ENCODE data around the gene HOOK2.
A peak's percentile ranks its signal among the peaks of the same experiment; 100 is the strongest.
"Not testable (repeated sequence)": the region's sequence is repeated elsewhere in the genome, so short reads cannot be mapped to it uniquely, and the experiment has no call there.

The HOOK2 gene

DNA sequence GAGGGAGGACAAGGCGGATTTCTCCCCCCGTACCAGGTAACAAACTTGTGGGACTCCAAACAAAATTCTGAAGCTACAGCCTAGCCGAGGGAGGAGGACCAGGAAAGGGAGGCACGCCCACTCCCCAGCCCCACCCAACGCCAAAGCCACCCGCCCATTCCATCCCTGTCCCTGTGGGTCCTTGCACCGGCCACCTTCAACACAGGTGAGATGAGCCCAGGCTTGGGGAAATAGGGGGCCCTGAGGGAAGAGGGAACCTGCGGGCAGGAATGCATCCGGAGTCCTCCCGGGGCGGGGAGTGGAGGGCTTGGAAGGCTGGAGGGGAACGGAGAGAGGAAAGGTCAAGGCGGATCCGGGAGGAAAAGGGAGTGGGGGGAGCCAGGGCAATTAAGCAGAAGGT is 23.7 kb downstream of the HOOK2 start, which contains the start of gene BEST2:
Gene BEST2 (plus strand): TSS at position 157 of the 400 bp plus-strand sequence. CDS start 802 bp downstream, outside the sequence.
- no peak for DNase-seq

DNA sequence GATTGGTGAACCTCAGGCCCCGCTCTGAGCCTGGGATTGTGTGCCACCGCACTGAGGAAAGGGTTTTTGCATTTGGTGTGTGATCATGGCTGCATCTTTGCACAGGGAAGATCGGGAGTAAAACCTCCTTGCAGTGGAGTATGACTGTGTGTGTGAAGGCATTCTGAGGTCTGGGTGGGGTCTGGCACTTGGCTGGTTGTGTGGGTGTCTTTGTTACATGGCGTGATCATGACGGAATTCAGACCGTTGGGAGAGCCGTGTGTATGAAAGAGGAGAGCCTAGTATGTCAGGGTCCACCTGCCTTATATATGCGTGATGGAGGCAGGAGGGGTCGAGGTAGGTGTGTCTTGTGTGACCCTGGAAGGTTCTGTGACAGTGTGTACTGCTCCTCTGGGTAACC is 24.5 kb downstream of the HOOK2 start:
- DNase-seq: no peak

DNA sequence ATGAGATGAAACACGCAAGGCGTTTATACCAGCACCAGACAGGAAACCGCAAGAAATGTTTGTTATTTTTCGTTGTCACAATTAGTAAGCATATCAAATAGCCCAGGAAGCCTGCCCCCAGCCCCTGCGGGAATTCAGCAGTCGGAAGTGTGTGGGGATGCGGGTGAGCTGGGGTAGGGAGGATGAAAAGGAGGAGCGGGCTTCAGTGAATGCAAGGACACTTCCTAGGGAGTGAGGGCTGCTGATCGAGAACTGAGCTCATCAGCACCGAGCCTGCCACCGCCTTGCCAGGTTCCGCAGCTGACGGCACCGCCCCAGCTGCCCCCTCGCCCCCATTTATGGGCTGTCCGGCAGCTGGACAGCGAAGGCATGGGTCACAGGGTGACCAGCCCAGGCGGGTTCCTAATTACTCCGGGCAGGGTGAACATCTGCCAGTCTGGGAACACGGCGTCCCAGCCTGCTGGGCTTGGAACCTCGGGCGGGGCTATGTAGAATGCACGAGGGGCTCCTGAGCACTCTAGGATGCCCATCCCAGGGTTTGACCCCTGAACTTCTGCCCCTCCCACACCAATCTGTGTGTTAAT is 25.3 kb downstream of the HOOK2 start:
- no peak for DNase-seq

DNA sequence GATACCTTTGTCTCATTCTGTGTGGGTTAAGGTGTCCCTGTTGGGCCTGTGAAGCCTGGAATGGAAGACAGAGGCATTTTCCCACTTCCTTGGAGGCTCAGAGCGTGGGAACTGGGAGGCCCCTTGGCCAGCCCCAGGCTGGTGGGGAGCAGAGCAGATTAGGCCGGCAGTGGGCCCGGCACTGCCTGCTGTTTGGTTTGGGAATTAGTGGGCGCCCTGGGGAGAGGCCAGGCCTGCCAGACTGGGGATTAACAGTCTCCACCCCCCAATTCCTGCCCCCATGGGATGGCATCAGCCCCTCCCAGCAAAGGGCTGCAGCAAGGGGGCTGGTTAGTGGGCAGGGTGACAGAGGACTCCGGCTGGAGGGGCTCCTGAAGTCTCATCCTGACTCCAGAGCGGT is 26.9 kb downstream of the HOOK2 start:
- no peak for DNase-seq

DNA sequence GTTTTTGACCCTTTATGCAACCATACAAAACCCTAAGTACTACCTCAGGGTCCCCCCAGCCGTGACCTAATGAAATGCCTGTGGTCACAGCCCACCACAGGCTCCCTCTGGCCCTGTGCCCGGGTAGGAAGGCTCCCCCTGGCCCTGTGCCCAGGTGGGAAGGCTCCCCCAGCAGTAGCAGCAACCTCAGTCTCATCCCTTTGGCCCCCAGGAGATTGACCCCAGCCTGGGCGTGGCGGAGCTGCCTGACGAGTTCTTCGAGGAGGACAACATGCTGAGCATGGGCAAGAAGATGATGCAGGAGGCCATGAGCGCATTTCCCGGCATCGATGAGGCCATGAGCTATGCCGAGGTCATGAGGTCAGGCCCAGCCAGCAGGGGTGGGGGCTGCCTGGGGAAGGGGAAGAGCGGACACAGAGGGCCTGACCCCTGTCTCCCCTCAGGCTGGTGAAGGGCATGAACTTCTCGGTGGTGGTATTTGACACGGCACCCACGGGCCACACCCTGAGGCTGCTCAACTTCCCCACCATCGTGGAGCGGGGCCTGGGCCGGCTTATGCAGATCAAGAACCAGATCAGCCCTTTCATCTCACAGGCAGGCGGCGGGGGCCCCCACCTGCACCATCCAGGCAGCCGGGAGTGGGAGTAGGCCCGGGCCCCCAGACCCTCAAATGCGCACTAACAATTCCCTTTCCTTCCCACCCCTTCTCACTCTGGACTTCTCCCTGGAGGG is 30.0 kb downstream of the HOOK2 start:
- no peak for DNase-seq

DNA sequence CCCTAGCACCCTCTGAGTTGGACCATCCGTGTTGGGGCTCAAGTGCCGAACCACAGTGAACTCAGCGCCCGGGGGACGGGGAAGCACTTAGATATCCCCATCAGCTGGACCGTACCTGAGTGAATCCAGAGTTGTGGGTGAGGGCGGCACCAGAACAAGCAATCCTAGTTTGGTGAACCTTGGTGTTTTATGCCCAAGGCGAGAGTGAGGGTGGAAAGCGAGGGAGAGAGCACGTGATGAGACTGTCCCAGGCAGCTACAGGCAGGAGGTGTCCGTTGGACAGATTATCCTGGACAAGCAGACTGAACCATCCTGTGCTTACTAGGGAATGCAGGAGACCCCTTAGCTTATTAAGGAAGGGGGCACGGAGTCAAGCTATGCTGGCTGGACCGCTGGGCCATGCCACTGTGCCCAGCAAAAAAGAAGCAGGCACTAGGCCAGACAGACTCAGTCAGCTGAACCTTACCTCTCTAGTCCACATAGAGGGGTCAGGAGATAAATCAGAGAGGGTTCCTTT is 37.5 kb downstream of the HOOK2 start:
- no peak for DNase-seq

DNA sequence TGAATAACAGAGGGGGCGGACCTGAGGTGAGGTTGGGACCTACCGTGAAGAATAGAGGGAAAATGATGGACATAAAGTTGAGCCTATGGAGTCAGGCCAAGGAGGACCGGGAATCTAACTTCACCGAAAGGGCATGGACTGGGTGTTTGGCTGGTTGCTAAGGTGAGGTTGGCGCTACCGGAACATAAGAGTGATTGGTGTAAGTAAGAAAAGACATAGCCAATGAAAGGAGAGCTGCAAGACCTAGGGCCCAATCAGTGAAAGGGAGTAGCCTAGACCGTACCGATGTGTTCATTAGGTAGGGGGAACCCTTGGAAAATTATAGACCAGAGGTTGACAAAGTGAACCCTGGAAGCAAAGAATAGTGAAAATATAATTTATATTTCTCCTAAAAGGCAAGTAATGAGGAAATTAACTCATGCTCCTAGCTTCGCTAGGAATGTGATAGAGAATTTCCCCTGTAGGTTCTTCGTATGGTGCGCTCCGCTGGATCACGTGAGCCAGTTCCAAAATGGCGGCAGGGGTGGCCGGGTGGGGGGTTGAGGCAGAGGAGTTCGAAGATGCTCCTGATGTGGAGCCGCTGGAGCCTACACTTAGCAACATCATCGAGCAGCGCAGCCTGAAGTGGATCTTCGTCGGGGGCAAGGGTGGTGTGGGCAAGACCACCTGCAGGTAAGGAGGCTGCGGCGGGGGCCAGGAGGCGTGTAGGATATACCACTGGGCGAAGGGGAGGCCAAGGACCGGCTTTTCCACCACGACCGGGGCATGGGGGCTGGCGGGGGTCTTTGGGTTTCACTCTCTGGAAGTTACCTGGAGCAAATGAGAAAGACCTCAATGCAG is 38.1 kb downstream of the HOOK2 start, which contains the start of gene GET3:
Gene GET3 (plus strand): TSS at position 503 of the 840 bp plus-strand sequence. CDS start 9 bp downstream, at position 512.
- peak; percentile 90 for DNase-seq

DNA sequence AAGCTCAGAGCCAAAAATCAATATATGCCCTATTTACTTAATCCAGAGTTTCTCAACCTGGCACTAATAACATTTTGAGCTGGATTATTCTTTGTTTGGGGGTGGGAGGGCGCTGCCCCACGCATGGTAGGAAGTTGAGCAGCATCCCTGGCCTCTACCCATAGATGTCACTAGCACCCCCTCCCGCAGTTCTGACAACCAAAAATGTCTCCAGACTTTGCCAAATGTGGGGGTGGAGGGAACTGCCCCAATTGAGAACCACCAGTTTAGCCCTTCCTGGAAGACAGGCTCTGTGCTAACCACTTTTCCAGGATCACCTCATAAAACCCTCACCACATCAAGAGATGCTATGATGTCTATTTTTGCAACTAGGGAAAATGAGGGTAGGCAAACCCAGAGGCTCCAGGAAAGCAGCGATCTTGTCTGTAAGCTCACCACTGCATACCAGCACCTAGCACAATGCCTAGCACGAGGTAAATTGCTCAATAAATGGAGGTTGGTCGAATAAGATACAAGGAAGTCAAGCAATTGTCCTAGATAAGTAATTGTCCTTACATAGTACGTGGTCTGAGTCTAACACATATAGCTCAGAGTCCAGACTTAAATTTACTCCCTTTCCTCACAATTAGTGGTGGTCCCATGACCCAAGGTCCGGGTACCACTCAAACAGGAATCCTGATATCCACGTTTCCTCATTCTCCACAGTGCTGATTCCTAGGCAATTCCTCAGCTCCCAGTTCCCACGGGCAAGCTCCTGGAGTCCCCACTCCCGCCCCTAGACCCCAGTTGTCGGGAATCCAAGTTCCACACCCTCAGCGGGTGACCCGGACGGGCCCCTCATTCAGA is 41.8 kb downstream of the HOOK2 start:
- no peak for DNase-seq

DNA sequence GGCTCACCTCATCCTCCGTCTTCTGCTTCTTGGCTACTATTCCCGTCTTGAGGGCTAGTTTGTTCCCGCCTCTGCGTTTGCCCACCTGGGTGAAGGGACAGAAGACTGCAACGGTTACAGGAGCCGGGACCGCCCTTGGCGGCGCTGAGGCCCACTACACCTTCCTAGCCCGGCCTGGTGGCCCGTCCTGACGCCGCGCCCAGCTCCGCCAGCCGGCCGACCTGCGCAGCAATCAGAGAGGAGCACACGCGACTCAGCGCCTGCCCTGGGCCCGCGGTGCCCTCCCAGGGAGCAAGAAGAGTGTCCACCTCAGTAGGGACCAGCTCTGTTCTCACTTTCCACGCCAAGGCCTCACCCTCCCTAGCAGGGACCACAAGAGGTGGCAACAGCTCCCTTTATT is 44.0 kb downstream of the HOOK2 start:
- no peak for DNase-seq

DNA sequence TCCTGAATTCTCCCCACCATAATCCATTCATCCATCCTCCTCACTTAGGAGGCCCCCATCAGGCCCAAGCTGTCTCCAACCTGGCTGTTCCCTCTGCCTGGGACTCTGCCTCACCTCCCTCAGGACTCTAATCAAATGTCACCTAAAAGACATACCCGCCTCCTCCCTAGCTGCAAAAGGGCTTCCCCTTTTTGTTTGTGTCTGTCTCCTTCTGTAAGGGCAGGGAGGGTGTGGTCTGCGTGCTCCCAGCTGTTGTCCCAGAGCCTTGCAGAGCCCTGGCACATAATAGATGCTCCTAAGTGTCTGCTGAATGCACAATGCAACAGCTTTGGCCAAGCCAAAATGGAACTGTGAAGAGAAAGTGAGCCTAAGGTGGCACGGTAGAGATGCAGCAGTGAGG is 45.3 kb downstream of the HOOK2 start:
- DNase-seq: no peak

DNA sequence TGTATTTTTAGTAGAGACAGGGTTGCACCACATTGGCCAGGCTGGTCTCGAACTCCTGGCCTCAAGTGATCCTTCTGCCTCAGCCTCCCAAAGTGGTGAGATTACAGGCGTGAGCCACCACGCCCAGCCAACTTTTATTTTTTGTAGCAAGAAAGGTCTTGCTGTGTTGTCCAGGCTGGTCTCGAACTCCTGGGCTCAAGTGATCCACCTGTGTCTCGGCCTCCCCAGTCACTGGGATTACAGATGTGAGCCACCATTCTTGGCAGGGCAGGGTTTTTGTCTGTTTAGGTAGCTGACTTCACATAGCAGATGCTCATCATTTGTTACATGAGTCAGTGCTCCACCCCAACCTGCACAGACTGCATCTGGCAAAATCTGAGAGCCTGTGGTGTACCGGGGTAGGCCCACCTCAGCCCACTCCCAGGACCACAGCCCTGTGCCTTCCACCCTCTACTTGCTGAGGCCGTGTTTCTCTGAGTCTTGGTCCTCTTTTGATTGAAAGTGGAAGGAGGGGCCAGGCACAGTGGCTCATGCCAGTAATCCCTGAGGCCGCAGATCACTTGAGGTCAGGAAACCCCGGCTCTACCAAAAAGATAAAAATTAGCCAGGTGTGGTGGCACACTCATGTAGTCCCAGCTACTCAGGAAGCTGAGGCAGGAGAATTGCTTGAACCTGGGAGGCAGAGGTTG is 47.5 kb downstream of the HOOK2 start:
- DNase-seq: no peak

DNA sequence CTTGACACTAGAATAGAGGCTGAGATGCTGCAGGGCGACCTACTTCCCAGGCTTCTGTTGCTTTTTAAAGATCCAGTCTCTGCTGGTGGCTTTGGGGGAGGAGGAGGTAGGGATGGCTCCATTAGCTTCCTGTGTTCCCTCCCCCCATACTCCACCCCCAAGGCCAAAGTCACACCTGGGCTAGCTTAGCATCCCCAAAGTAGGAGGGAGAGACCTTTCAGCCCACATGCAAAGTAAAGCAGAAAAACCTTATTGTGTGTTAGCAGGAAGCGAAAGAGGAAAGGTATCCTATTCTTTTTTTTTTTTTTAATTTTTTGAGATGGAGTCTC is 48.4 kb downstream of the HOOK2 start:
- no peak for DNase-seq

DNA sequence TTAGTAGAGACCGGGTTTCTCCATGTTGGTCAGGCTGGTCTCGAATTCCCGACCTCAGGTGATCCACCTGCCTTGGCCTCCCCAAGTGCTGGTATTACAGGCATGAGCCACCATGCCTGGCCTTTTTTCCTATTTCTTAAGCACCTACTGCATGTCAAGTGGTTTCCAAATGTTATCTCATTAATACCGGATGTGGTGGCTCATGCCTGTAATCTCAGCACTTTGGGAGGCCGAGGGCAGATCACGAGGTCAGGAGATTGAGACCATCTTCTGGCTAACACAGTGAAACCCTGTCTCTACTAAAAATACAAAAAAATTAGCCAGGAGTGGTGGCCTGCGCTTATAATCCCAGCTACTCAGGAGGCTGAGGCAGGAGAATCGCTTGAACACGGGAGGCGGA is 49.7 kb downstream of the HOOK2 start:
- not testable (repeated sequence) for DNase-seq

DNA sequence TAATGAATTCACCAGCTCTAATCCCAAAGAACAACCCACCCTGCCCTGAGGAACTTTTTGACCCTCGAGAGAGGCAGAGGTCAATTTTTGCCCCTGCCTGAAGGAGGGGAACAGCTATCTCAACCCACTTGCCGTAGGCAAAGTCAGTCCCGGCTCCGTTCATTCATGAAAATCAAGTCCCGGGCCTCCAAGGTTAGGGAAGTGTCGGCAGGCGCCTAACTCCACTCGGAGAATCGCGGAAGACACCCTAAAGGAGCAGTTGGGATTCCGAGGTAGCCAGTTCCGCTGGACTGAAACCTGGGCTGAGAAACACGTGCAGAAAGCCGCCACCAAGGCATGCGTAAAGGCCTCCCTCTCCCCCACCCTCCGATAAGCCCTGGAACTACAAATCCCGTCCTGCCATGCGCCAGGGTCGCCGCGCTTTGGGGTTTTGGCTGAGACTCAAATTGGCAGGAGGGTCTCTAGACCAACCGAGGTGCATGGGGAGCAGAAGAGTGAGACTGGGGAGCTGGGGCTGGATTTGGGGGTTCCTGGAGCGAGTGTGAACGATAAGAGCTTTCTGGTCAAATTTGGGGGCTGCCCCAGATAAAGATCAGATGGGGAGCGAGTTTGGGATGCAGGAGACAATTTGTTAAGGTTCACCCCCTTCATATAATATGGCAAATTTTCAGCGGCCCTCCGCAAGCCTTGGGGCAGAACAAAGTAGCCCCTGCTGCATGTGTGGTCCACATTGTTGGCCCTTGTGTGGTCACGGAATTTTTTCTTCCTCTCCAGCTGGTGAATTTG is 51.5 kb downstream of the HOOK2 start, which contains the start of gene TNPO2:
Gene TNPO2 (minus strand): TSS at position 292 of the 786 bp plus-strand sequence. CDS start 2,955 bp downstream, outside the sequence.
- DNase-seq: peak; percentile 77

DNA sequence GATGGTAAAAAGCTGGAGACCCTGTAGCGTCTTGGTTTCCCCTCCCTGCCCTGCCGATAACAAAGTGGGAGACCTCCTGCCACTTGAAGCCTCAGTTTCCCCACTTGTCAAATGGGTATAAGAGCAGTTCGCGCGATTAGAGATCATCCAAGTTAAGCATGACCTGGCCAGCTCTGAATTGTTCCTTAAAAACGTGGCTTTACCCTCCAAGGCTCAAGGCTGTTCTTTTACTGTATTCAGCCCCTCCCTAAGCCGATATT is 52.0 kb downstream of the HOOK2 start:
- no peak for DNase-seq

DNA sequence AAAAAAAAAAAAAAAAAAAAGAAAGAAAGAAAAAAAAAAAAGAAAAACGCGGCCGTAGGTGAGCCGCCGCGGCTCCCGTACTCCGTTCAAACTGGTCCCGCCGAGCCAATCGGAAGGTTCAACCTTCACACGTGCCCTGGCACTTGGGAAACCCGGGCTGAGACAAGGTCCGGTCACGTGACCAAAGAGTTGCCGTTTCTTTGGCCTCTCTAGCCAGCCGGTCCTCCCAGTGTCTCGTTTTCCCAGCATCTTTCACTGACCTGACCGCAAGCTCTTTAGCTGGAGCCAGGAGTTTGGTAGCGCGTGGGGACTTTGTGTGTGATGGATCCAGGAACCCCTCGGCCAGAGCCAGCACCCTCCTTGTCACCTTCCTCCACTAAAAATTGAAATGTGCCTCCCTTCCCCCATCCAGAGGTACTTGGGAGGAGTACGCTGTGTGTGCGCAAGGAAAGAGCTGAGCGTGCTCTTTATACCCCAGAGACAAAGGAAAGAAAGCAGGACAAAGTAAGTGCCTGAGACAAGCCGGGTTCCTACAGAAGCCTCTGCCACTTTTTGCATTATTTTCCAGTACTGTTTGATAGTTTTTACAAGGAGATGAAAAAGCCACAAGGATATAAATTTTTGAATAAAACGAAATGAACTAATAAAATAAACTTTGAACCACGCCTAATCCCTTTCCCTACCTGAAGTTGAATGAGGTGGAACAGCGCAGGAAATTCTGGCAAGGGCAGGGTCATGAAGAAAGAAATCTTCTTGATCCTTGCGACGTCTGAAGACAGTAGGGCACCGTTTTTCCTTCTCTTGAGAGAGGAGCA is 52.6 kb downstream of the HOOK2 start:
- peak; percentile 94 for DNase-seq

DNA sequence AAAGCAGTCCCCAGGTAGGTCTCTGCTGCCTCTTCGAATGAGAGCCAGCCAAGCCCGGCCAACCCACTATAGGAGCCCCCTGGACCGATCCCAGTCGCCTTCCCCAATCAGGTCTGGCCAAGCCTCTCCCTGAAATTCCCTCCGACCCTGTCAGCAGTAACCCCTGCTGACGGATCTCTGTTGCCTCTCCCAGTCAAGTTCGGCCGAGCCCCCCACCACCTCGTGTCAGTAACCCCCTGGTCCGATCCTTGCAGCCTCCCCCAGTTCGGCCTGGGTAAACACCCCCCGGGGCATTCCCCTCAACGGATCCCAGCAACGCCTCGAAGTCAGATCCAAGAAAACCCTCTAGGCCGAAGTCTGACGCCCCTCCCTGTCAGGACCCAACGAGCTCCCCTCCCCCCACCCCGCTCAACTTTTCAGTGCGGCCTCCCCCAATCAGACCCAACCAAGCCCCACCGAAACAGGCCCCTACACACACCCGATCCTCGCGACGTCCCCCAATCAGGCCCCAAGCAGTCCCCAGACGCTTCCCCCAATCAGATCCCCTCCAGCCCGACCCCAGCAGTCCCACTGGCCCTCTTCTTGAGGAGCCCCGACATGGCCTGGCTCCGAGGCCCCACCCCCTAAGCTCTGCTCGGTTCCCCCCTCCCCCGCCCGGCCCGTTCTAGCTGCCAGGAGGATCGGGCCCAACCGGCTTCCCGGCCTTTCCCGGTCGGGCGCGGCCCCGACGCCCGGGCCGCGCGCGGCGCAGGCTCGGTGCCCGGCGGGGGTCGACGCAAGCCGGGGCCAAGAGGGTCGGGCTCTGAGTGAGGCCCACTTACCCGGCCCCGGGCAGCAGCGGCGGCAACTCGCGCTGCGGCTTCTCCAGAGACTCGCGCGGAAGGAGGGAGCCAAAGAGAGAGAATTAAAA is 53.4 kb downstream of the HOOK2 start:
- DNase-seq: peak; percentile 85

DNA sequence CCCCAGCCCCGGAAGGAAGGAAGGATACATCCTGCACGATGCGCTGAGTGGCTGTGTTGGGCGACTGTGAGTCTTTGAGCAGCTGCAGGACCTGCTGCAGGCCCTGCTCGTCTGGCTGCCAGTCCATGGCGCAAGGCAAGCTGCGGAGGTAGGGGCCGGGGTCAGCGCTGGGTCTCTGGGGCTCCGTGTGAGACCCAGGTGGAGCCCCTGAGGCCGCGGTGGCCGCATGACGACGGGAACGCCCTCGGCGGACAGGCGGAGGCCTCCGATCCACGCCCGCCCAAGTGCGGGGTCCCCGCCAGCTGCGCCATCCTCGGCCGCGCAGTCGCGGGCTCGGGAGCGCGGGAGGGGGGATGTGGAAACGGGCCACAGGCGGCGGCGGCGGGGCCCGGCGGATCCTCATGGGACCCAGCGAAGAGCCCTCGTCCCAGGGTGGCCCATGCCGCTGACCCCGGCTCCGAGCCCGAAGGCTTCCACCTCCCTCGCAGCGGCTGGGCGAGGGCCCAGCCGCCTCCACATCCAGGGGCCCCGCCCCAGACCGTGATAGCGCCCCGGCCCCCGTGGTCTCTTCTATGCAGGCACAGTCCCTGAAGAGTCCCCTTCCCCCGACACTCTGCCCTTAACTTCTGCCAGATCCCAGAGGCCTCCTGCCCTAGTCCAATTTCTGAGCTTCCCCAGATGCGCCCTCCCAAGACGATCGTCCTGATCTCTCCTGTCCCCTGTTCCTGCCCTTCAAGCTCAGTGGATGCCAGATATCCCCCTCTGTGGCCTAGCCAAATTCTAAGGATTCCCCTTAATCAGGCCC is 54.3 kb downstream of the HOOK2 start:
- DNase-seq: no peak

Measured in right forelimb (tissue), 1 donor.